H1 (cell line): Measurements from ENCODE around the gene IFNL2.

Source experiments
- CTCF ChIP-seq, 3 experiments: IDR thresholded peaks; 1 replicate in 2 of 3; 2 replicates in 1 of 3; pipeline versions ENCODE4 v1.5.1 to v1.6.1; 2011; ENCODE audit warnings: low read length in 3 of 3, mild to moderate bottlenecking in 3 of 3, inconsistent platforms in 2 of 3, low read depth in 1 of 3, moderate library complexity in 1 of 3; ENCODE audit not compliant: insufficient read depth in 1 of 3; ENCODE audit errors: control extremely low read depth in 1 of 3
- EZH2 ChIP-seq: fragments of 200-600 bp; sonication (generic); IDR thresholded peaks from 2 replicates; pipeline ENCODE4 v1.7.1; 2012; ENCODE audit warnings: low read depth, mild to moderate bottlenecking, moderate library complexity, low read length, inconsistent platforms; ENCODE audit not compliant: severe bottlenecking
- POLR2A ChIP-seq, 2 experiments: IDR thresholded peaks; 1 replicate in 1 of 2; 2 replicates in 1 of 2; pipeline ENCODE4 v1.6.1; 2011; ENCODE audit warnings: low read depth in 2 of 2, low read length in 2 of 2, mild to moderate bottlenecking in 2 of 2; ENCODE audit errors: control extremely low read depth in 1 of 2
- SIX5 ChIP-seq: IDR thresholded peaks from 2 replicates; pipeline ENCODE4 v1.6.1; 2011; ENCODE audit warnings: mild to moderate bottlenecking, low read depth, low read length
- USF2 ChIP-seq: IDR thresholded peaks from 2 replicates; pipeline ENCODE4 v1.6.1; 2011; ENCODE audit warnings: low read length, improper control_type of control experiment

- TF ChIP-seq EZH2: no peak
- no peak for TF ChIP-seq USF2
- no peak for TF ChIP-seq CTCF (IDR thresholded peaks at IDR 0.05; ENCODE audit: control extremely low read depth in 1 of 3, insufficient read depth in 1 of 3, low read depth in 1 of 3, low read length in 3 of 3)
- TF ChIP-seq POLR2A (IDR thresholded peaks at IDR 0.05; ENCODE audit: control extremely low read depth in 1 of 2, low read depth in 2 of 2, low read length in 2 of 2): no peak
- no peak for TF ChIP-seq SIX5
Measured at GRCh38 chr19:39238209-39238608, 30.0 kb upstream of the IFNL2 start.
